Prostate gland (tissue), 2 donors: ENCODE data around the gene CIDEA. TPM values are rescaled to one million over a fixed set of nuclear protein-coding genes. Genes with fewer than 3 reads are reported as not detected.
A peak's percentile ranks its signal among the peaks of the same experiment; 100 is the strongest.

Experiments used
- DNase-seq: peaks from one replicate; pipeline ENCODE4 v3.0.0-alpha.2; 2019; ENCODE audit warnings: low spot score
- H3K27ac ChIP-seq, 2 donors: fragments of 200-600 bp; sonication (generic); 2 replicates each; pipeline ENCODE4 v1.5.1; 2017 to 2019
- H3K27me3 ChIP-seq: fragments of 200-600 bp; sonication (generic); replicated peaks from 2 replicates; pipeline ENCODE4 v1.5.1; 2019; ENCODE audit not compliant: insufficient read depth
- H3K36me3 ChIP-seq, 2 donors: fragments of 200-600 bp; sonication (generic); 1 replicate in 1 of 2; 2 replicates in 1 of 2; pipeline versions ENCODE4 v1.5.1 to v1.8.1; 2017 to 2019
- H3K4me1 ChIP-seq: fragments of 200-600 bp; sonication (generic); replicated peaks from 2 replicates; pipeline ENCODE4 v1.5.1; 2019
- H3K4me3 ChIP-seq, 2 donors: fragments of 200-600 bp; sonication (generic); 2 replicates each; pipeline ENCODE4 v1.5.1; 2017 to 2019
- H3K9me3 ChIP-seq: fragments of 200-600 bp; sonication (generic); 2 replicates; pipeline ENCODE4 v1.5.1; 2017
- CTCF ChIP-seq, 4 experiments: fragments of 200-600 bp in 2 of 4; fragments of 450-650 bp in 2 of 4; sonication (generic) in 2 of 4; IDR thresholded peaks; 1 replicate in 3 of 4; 2 replicates in 1 of 4; pipeline ENCODE4 v1.5.1; 2016 to 2019; ENCODE audit warnings: antibody characterized with exemption in 4 of 4, mild to moderate bottlenecking in 2 of 4, moderate library complexity in 2 of 4
- POLR2A ChIP-seq: fragments of 450-650 bp; IDR thresholded peaks from one replicate; pipeline ENCODE4 v1.6.1; 2016; ENCODE audit warnings: antibody characterized with exemption, mild to moderate bottlenecking
- POLR2AphosphoS5 ChIP-seq: sonication (generic); formaldehyde crosslinking; IDR thresholded peaks from one replicate; pipeline ENCODE4 v1.6.1; 2017; ENCODE audit warnings: antibody characterized with exemption
- WGBS: methylation state at CpG from one replicate; pipeline ENCODE4 v1.1.5; 2018; 5-methylcytosine and 5-hydroxymethylcytosine counted together
- intact Hi-C: fragments of 100-400 bp; cut with DNase I; formaldehyde crosslinking; loops from one replicate; pipeline ENCODE4 v1.14.2; 2022
- total RNA-seq, 2 donors: library from RNA; depleted of rRNA; stranded (reverse); fragments of >200 nt; gene quantifications; one replicate each; pipeline ENCODE4 v1.1.0, GENCODE V29; 2016

CIDEA gene
- total RNA-seq, 2 donors from 2014 or later, result not detected

GRCh38 chr18:12257996-12258718, 4.0 kb downstream of the CIDEA start:
- Histone ChIP-seq H3K9me3 (no peaks in the 10 kb centered on the region), H3K27ac (no peak overlapping the region), H3K4me3 (no peak overlapping the region), H3K36me3 (no peaks in the 10 kb centered on the region), H3K4me1 (no peaks in the 10 kb centered on the region), H3K27me3 (peaks cover 10% of the 10 kb centered on the region)
- TF ChIP-seq POLR2A (no peak), POLR2AphosphoS5 (no peak), CTCF (IDR thresholded peaks at IDR 0.05) (no peak)
- DNase-seq, result no peak
- 81% methylated on average over 21 of the region's 21 CpGs for WGBS
- intact Hi-C loops, result no loop called here

- H3K27ac ChIP-seq, result no peak overlapping the region
- TF ChIP-seq POLR2A (no peak), POLR2AphosphoS5 (no peak), CTCF (IDR thresholded peaks at IDR 0.05) (no peak)
- WGBS, result 82% methylated on average over 29 of the region's 29 CpGs
- DNase-seq, result no peak
- intact Hi-C loops, result no loop called here
- no peaks in the 10 kb centered on the region for H3K4me1 ChIP-seq
- H3K36me3 ChIP-seq, result no peaks in the 10 kb centered on the region
- no peaks in the 10 kb centered on the region for H3K9me3 ChIP-seq
- H3K27me3 ChIP-seq, result peaks cover 9% of the 10 kb centered on the region
- H3K4me3 ChIP-seq, result no peak overlapping the region
Measured at GRCh38 chr18:12258719-12259705, 4.9 kb downstream of the CIDEA start.

- TF ChIP-seq POLR2A, result no peak
- TF ChIP-seq POLR2AphosphoS5, result no peak
Measured at GRCh38 chr18:12262748-12263147, 8.6 kb downstream of the CIDEA start.

GRCh38 chr18:12264864-12265263, 10.7 kb downstream of the CIDEA start:
- peak; percentile 71 for DNase-seq
- Histone ChIP-seq H3K4me1 (no peaks in the 10 kb centered on the region), H3K27ac (no peak overlapping the region), H3K36me3 (no peaks in the 10 kb centered on the region), H3K4me3 (no peak overlapping the region), H3K9me3 (no peaks in the 10 kb centered on the region), H3K27me3 (no peaks in the 10 kb centered on the region)
- WGBS, result 28% methylated on average over 2 of the region's 2 CpGs
- TF ChIP-seq POLR2AphosphoS5 (peak; percentile 87), POLR2A (no peak)
- intact Hi-C loops, result no loop called here

More at GRCh38 chr18:12262748-12263147, 8.6 kb downstream of the CIDEA start:
- no peak for DNase-seq
- Histone ChIP-seq H3K27me3 (no peaks in the 10 kb centered on the region), H3K36me3 (no peaks in the 10 kb centered on the region), H3K27ac (no peak overlapping the region), H3K9me3 (no peaks in the 10 kb centered on the region), H3K4me1 (no peaks in the 10 kb centered on the region), H3K4me3 (no peak overlapping the region)
- intact Hi-C loops, result no loop called here
- 86% methylated on average over 8 of the region's 8 CpGs for WGBS

GRCh38 chr18:12271376-12272235, 17.4 kb downstream of the CIDEA start:
- TF ChIP-seq CTCF (IDR thresholded peaks at IDR 0.05), result peak; percentile 20 to 88 (median 80)
- TF ChIP-seq POLR2AphosphoS5, result peak; percentile 61
- TF ChIP-seq POLR2A, result no peak
- intact Hi-C loops, result loop anchor here (5.0 to 10.0 kb wide), 4 partner anchors 36 to 613 kb away; partner anchors contain the start of genes PTPN2, SPIRE1 and TUBB6
- Histone ChIP-seq H3K36me3 (no peaks in the 10 kb centered on the region), H3K27me3 (no peaks in the 10 kb centered on the region), H3K9me3 (no peaks in the 10 kb centered on the region), H3K4me3 (peak overlapping the region; percentile 22 to 31), H3K27ac (peak overlapping the region; percentile 68 to 73), H3K4me1 (no peaks in the 10 kb centered on the region)
- 16% methylated on average over 51 of the region's 51 CpGs for WGBS
- peak; percentile 65 for DNase-seq
